ENCODE data around the gene ARL14EP. TPM values are rescaled to one million over a fixed set of nuclear protein-coding genes. Genes with fewer than 3 reads are reported as not detected.

Gene ARL14EP
- total and polyA plus RNA-seq, 2 experiments from 2014 or later: 21.7 to 22.2 TPM

- Histone ChIP-seq H3K36me3 (replicated peaks; ENCODE audit: insufficient read depth, low read depth) (no peaks in the 10 kb centered on the region), H3K79me2 (no peaks in the 10 kb centered on the region), H4K20me1 (ENCODE audit: insufficient read depth, poor library complexity, severe bottlenecking) (no peaks in the 10 kb centered on the region), H3K27me3 (no peaks in the 10 kb centered on the region), H3K9me3 (ENCODE audit: low read depth) (no peaks in the 10 kb centered on the region), H3K4me3 (no peak overlapping the region), H2AFZ (no peak overlapping the region), H3K4me2 (no peak overlapping the region), H3K4me1 (ENCODE audit: insufficient read depth) (no peaks in the 10 kb centered on the region), H3K9me2 (replicated peaks; ENCODE audit: insufficient read depth) (no peaks in the 10 kb centered on the region), H3K27ac (no peak overlapping the region)
- no peak for TF ChIP-seq EZH2phosphoT487 (IDR thresholded peaks at IDR 0.05; ENCODE audit: low read depth, severe bottlenecking, unreplicated experiment)
- no peak for TF ChIP-seq CTCF (IDR thresholded peaks at IDR 0.05; ENCODE audit: poor library complexity)
- no peak for TF ChIP-seq EZH2 (IDR thresholded peaks at IDR 0.05; ENCODE audit: borderline replicate concordance)
- WGBS (ENCODE audit: low lambda C conversion rate, missing lambda C conversion rate): 68% methylated on average over 4 of the region's 4 CpGs
- no peak for DNase-seq (ENCODE audit: low spot score)
Measured at GRCh38 chr11:30291331-30291730, 31.6 kb upstream of the ARL14EP start.

- no peak overlapping the region for H2AFZ ChIP-seq
- no peaks in the 10 kb centered on the region for H3K79me2 ChIP-seq
- H3K27me3 ChIP-seq: no peaks in the 10 kb centered on the region
- no peaks in the 10 kb centered on the region for H3K9me3 ChIP-seq (ENCODE audit: low read depth)
- WGBS (ENCODE audit: low lambda C conversion rate, missing lambda C conversion rate): 72% methylated on average over 2 of the region's 2 CpGs
- no peaks in the 10 kb centered on the region for H3K4me1 ChIP-seq (ENCODE audit: insufficient read depth)
- H3K36me3 ChIP-seq (replicated peaks; ENCODE audit: insufficient read depth, low read depth): no peaks in the 10 kb centered on the region
- H4K20me1 ChIP-seq (ENCODE audit: insufficient read depth, poor library complexity, severe bottlenecking): no peaks in the 10 kb centered on the region
- no peak overlapping the region for H3K27ac ChIP-seq
- TF ChIP-seq EZH2 (IDR thresholded peaks at IDR 0.05; ENCODE audit: borderline replicate concordance) (no peak), EZH2phosphoT487 (IDR thresholded peaks at IDR 0.05; ENCODE audit: low read depth, severe bottlenecking, unreplicated experiment) (no peak)
- no peak overlapping the region for H3K4me3 ChIP-seq
- no peak for DNase-seq (ENCODE audit: low spot score)
- H3K9me2 ChIP-seq (replicated peaks; ENCODE audit: insufficient read depth): no peaks in the 10 kb centered on the region
- H3K4me2 ChIP-seq: no peak overlapping the region
Measured at GRCh38 chr11:30292545-30292944, 30.4 kb upstream of the ARL14EP start.

DNA sequence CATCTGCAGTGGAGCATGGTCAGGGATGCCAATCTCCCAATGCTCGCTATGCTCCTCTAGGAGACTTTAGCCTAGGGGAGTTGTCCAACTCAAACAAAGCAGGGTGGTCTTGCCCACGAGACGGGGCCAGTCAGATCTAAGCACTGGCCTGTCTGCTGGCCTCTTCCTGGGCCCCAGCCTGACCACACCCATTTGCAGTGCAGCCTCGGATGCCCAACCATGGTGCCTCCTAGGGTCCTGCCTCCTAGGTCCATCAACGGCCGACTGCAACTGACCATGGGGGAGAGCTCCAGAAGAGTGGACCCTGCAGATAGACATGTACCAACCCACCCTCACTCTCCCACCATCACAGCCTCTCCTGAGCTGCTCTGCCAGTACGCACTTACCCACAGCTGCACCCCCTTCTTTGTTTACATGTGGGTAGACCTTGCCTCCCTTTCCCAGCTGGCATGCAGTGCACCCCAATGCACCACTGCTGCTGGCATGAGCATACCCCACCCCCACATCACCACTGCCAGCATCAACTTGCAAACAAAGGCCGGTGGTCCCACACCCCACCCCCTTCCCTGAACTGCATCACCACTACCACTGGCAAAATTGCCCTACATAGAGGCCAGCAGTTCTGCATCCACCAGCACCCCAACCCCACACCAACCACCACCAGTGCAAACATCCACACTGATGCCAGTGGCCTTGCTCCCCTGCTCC, 27.6 kb upstream of the ARL14EP start:
- 97% methylated on average over 8 of the region's 8 CpGs for WGBS (ENCODE audit: low lambda C conversion rate, missing lambda C conversion rate)

More for the DNA sequence above, 27.6 kb upstream of the ARL14EP start:
- TF ChIP-seq EZH2phosphoT487 (IDR thresholded peaks at IDR 0.05; ENCODE audit: low read depth, severe bottlenecking, unreplicated experiment) (no peak), EZH2 (IDR thresholded peaks at IDR 0.05; ENCODE audit: borderline replicate concordance) (no peak), CTCF (IDR thresholded peaks at IDR 0.05; ENCODE audit: poor library complexity) (no peak)
- Histone ChIP-seq H4K20me1 (ENCODE audit: insufficient read depth, poor library complexity, severe bottlenecking) (no peaks in the 10 kb centered on the region), H2AFZ (no peak overlapping the region), H3K4me3 (no peak overlapping the region), H3K9me3 (ENCODE audit: low read depth) (no peaks in the 10 kb centered on the region), H3K27ac (no peak overlapping the region), H3K9me2 (replicated peaks; ENCODE audit: insufficient read depth) (no peaks in the 10 kb centered on the region), H3K27me3 (no peaks in the 10 kb centered on the region), H3K79me2 (no peaks in the 10 kb centered on the region), H3K4me2 (no peak overlapping the region), H3K4me1 (ENCODE audit: insufficient read depth) (no peaks in the 10 kb centered on the region), H3K36me3 (replicated peaks; ENCODE audit: insufficient read depth, low read depth) (no peaks in the 10 kb centered on the region)
- no peak for DNase-seq (ENCODE audit: low spot score)
